IPS DF 4.7 (cell line): ENCODE data around the gene ITCH.

Experiments used
- DNase-seq: peaks from one replicate; pipeline ENCODE4 v3.0.0-alpha.2; 2013; ENCODE audit warnings: low spot score; ENCODE audit errors: extremely low read depth

The ITCH gene

GRCh38 chr20:34529742-34530141 lies 166.7 kb downstream of the ITCH start:
- no peak for DNase-seq

- no peak for DNase-seq
Observed at GRCh38 chr20:34530342-34530741, 167.3 kb downstream of the ITCH start.

DNA sequence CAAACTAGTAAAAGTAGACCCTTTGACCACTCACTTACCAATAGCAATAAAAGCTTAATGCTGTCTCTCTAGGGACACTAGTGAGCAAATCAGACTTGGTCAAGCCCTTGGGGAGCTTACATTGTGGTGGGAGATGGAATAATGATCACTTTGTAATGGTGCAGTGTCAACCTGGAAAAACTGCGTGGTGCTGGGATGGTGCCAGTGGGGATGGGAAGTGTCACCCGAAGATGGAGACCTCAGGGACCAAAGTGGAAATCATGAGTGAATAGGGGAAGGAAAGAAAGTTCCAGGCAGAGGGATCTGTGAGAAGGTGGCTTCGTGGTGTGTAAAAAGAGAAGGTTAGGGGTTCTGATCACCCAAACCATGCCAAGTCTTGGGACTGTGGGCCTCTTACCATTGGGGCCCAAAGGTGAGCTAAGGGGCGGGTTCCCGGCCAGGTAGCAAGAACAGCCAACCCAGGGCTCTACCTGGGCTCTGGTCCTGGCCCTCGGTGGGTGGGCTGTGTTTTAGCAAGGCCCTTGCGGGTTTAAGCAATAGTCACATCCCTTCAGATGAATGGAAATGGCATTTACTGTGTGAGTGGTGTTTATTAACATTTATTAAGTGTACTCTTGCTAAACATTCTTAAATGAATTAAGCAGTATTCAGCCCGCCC lies 168.7 kb downstream of the ITCH start:
- DNase-seq = no peak

GRCh38 chr20:34532320-34532719 lies 169.2 kb downstream of the ITCH start:
- no peak for DNase-seq

GRCh38 chr20:34532756-34533155 lies 169.7 kb downstream of the ITCH start:
- no peak for DNase-seq

- no peak for DNase-seq
Observed at GRCh38 chr20:34534391-34535165, 171.5 kb downstream of the ITCH start.

GRCh38 chr20:34535301-34535840 lies 172.3 kb downstream of the ITCH start:
- no peak for DNase-seq

GRCh38 chr20:34535857-34536256 lies 172.8 kb downstream of the ITCH start:
- DNase-seq = no peak

- DNase-seq = no peak
Observed at GRCh38 chr20:34536798-34537394, 173.8 kb downstream of the ITCH start.

- no peak for DNase-seq
Observed at GRCh38 chr20:34537651-34538050, 174.6 kb downstream of the ITCH start.

DNA sequence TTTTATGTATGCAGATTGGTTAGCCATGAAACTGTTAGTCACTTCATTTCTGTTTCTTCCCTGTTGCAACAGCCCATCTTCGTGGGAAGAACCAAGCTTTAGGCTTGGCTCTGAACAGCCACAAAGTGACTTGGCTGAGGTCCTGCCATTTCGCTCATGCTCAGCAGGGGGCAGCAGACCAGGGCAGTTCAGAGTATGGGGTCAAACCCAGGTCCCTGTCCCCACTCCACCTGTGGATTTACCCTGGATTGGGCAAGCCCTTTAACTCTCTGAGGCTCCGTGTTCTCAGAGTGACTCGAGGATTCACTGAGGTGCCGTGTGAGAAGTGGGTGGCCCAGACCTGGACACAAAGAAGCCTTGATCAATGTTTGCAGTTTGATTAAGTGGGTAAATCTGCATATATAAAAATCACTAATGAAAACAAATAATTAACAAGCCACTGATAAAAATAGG lies 175.6 kb downstream of the ITCH start:
- no peak for DNase-seq

GRCh38 chr20:34539756-34540155 lies 176.7 kb downstream of the ITCH start:
- DNase-seq = no peak

- DNase-seq = no peak
Observed at GRCh38 chr20:34540596-34541263, 177.7 kb downstream of the ITCH start.

DNA sequence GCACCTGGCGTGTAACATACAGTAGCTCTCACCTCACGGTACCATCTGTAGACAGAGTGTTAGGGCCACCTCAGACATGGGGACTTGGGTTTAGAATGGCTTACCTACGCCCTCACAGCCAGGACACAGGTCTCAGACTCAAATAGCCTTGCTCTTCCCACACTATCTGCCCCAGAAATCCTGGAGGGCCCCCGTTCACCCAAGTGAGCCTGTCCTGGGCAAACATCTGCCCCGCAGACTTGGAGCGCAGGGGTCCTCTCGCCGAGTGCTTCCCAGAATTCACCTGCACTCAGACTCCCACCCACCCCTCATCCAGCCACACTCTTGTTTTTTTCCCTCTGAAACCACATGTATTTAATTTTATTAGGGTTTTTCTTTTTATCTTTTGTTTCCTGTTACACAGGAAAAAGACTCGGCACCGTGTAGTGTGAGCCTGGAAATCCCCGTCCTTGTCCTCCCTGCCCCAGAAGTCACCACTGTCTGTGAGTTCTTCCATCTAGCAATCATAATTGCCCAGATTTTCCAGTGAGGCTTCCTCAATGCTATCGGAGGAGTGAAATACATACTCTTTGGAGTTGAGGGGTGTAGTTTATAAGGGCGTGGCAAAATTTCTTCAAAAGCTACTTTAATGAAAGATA lies 178.3 kb downstream of the ITCH start:
- DNase-seq = no peak

GRCh38 chr20:34541917-34542316 lies 178.8 kb downstream of the ITCH start:
- DNase-seq = no peak

- no peak for DNase-seq
Observed at GRCh38 chr20:34542439-34542838, 179.4 kb downstream of the ITCH start.

GRCh38 chr20:34543463-34544056 lies 180.5 kb downstream of the ITCH start:
- no peak for DNase-seq

DNA sequence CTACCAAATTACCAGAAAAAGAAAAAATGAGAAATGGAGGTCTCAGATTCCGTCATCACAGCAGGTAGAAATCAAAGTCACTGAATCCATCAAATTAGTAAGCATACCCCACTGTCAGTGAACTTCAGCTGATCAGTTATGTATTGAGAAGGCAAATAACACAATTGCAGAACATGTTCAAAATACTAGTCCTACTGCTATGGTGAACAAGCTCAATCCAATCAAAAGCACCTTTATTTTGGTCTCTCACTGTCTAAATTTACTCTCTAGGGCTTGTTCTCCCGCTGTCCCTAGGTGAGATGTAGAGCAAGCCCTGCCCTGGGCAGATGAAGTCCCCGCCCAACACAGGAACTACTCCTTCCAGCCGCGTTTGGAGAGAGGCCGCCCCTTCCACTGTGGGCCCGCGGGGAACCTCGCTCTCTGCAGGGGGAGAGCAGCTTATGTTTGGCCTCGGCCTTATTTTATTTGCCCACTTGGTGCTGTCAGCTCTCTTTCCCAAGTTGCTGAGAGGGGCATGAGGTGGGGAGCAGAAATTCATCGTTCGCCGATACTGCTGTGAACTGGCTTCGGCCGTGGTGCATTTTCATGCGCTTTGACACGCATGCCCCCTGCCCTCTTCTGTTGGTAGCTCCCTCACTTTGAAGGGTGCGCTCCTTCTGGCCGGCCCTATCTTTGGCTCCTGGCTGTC lies 181.2 kb downstream of the ITCH start:
- DNase-seq = no peak

- DNase-seq = no peak
Observed at GRCh38 chr20:34546751-34547181, 183.7 kb downstream of the ITCH start.
